HG03103 (cell line): ENCODE results near the gene SH3BGR.

ENCODE experiments used
- ATAC-seq: cut with Tn5 transposase; IDR thresholded peaks from one replicate; pipeline ENCODE4 v1.9.1; 2021; ENCODE audit warnings: low read depth; ENCODE audit not compliant: unreplicated experiment

The SH3BGR gene

DNA sequence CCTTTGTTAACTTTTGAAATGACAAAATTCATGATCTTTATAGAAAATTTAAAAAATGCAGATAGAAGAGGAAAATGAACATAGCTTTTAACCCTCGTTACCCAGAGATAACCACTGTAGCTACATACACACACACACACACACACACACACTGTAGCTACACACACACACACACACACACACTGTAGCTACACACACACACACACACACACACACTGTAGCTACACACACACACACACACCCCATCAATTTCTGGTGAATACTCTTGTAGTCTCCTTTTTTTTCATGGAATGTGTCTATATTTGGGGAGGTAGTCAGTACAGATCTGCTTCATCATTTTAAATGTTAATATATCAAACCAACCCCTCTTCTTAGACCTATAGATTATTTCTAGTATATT, 58.5 kb downstream of the SH3BGR start:
- ATAC-seq: no peak

- no peak for ATAC-seq
These were observed 59.3 kb downstream of the SH3BGR start for GRCh38 chr21:39511102-39511501.

DNA sequence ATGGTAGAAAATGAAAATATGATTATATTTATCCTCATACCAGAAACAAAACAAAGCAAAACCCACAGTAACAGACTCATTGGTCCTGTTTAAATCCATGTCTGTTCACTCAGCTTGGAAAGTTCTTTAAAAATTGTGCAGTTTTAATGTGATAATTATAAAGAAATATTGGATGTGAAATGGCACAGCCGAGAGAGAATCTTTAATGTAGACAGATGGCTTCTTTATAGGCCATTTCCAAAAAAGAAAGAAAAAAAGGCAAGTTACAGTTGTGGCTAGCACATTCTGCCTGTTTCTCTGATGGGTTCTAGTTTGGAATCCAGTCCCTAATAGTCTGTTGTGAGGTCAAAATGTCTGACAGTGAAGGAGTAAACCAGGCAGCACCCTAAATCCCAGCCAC, 62.0 kb downstream of the SH3BGR start:
- ATAC-seq: no peak

GRCh38 chr21:39515684-39516472, 64.1 kb downstream of the SH3BGR start:
- no peak for ATAC-seq

- peak; percentile 80 for ATAC-seq
These were observed 66.5 kb downstream of the SH3BGR start for GRCh38 chr21:39518055-39518846.

- no peak for ATAC-seq
These were observed 67.1 kb downstream of the SH3BGR start for GRCh38 chr21:39518847-39519210.

DNA sequence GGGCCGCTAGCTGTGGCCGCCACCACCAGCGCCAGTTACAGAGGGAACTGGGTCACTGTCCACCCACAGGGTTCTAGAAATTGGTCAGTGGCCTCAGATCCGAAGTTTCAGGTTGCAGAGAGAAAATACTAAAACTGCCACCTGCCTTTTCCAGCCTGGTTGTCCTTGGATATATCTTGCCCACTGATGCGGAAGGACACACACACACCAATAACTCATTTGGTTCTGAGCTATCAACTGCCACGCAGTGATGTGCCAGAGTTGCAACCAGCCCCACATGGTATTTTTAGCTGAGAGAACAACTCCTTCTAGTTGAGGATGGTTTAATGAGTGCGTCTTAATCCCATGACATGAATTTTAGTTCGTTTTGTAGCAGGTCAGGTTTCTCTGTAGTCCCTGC, 68.1 kb downstream of the SH3BGR start:
- ATAC-seq: no peak

DNA sequence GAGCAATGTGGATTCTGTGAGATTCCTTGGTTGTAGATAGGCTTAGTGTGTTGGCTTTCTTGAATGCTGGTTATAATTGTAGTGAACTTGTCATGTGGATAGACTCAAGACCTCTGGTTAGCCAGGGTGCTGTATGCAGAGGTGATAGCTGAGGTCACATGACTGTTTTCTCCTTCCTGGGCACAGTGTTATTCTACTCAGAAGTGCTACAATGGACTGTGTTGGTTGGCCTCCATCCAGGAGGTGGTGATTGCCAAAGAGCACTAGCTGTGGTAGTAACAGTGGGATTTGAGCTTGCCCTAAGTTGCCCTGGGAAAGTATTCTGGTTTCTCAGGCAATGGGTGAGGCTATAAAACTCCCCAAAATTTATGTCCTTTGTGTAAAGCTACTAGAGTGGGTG, 71.6 kb downstream of the SH3BGR start:
- no peak for ATAC-seq

- ATAC-seq: no peak
These were observed 72.1 kb downstream of the SH3BGR start for GRCh38 chr21:39523915-39524314.

DNA sequence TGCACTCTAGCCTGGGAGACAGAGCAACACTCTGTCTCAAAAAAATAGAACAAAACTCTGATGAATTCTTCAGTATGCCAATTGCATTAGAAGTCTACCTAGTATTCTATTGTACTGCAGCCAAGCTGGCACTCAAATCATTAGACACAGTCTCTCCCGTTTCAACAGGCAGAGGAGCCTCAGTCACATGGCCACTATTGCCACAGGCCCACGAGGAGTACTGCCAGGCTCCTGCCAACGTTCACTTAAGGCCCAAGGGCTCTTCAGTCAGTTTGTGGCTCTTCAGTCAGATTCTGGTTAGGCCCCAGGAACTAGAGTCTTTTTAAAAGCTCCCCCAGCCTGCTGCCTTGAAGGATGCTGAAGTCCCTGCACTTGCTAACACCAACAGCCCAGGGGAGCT, 73.4 kb downstream of the SH3BGR start:
- no peak for ATAC-seq

DNA sequence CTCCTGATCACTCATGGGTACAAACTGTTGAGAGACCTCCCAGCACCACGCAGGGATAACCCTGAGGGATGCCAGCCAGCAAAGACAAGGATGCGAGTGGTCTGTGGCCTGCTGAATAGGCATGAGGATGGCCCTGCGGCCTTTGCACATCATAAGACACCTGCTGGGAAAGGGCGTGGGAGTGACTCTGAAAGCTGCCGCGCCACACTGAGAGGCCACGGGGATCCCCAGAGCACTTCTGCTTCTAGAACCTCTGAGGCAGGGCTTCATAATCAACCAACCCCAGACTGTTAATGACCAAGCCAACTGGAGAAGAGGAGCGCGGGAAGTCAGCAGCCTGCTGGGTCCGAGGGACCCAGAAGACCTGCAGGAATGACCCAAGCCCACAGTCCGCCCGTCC, 73.8 kb downstream of the SH3BGR start:
- ATAC-seq: no peak

- no peak for ATAC-seq
These were observed 75.4 kb downstream of the SH3BGR start for GRCh38 chr21:39527067-39527595.

DNA sequence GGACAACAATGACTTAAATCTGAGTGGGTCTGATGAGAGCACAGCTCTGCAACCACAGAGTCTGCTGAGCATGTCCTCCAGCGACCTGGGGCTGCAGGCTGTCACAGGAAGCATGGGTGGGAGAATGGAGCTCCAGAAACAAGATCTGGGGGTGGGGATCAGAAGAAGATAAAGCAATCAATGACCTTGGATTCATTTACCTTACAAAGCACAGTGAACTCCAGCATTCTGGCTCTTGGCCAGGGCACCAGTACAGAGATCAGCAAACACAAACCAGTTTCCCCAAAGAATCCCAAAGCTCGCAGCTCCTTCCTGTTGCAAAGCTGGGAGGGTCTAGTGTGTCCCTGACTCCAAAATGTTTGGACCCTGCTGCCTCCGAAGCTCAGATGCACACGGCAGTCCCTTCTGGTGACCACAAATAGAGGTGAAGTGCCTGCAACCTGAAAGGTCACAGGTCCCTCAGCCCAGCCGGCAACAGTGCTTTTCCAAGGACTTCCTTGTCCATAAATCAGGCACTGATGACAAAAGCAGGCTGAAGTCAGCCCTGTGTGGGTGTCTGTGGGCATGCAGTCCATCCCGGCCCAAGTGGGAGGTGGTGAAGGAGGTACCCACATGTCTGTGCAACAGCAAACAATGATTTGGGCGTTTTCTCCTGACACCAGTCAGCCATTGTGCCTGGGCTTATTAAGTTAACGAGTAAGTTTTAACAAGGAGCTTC, 76.1 kb downstream of the SH3BGR start:
- ATAC-seq: no peak

- ATAC-seq: no peak
These were observed 77.3 kb downstream of the SH3BGR start for GRCh38 chr21:39529026-39529425.

- ATAC-seq: no peak
These were observed 79.3 kb downstream of the SH3BGR start for GRCh38 chr21:39531064-39531463.

DNA sequence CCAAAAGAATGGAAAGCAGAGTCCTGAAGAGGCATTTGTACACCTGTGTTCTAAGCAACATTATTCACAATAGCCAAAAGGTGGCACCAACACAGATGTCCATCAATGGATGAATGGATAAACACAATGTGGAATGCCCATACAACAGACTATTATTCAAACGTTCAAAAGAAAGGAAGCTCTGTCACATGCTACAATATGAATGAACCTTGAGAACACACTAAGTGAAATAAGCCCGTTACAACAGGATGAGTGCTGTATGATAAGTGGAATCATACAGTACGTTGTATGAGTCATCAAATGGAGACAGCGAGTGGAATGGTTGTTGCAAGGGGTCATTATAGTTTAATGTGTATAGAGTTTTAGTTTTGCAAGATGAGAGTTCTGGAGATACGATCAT, 80.1 kb downstream of the SH3BGR start:
- ATAC-seq: no peak

- no peak for ATAC-seq
These were observed 82.0 kb downstream of the SH3BGR start for GRCh38 chr21:39533545-39534380.

- no peak for ATAC-seq
These were observed 84.1 kb downstream of the SH3BGR start for GRCh38 chr21:39535646-39536437.

DNA sequence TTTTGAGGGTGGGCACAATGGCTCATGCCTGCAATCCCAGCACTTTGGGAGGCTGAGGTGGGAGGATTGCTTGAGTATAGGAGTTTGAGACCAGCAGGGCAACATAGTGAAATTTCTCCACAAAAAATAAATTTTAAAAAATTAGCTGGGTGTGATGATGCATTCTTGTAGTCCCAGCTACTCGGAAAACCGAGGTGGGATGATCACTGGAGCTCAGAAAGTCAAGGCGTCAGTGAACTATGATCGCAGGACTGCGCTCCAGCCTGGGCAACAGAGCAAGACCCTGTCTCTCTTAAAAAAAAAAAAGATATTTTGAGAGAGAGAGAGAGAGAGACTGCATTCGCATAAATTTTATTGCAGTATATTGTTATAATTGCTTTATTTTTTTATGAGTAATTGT, 85.1 kb downstream of the SH3BGR start:
- no peak for ATAC-seq

DNA sequence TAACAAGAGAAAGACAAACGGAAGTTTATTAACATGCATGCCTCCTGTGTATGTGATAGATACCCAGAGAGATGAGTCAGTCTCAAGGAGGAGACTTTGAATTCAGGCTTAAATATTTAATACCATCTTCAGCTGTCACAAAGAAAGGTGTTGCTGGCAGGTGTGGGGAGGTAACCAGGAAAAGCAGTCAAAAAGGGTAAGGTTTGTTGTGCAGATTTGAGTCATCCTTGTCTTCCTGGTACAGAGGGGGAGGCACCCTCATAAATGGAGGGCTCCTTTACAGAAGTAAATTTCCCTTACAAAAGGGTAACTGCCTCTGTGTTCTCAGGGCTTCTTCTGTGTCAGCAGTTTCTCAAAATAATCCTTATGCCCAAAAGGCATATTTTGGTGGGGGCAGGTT, 85.8 kb downstream of the SH3BGR start:
- ATAC-seq: no peak
